Measurements from ENCODE around the gene TBC1D1.

Gene TBC1D1

DNA sequence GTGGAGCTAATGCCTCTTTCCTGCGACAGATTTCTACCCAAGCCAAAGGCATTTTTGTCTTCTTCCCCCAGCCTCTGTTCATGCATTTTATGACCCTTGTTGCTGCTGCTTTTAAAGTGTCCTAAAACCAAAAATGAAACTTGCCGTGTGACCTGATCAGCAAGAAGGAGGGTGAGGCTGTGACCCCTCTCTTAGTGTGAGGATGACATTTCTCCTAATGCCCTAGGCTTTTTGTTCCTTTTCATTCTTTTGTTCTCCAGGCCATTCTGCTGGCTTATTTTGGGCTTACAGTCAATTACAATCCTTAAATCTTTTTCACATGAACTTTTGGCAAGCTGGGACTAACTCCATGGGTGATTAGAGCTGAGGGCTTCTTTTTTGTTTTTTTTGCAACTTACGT, 103.7 kb downstream of the TBC1D1 start:
- no peak for DNase-seq (ENCODE audit: low read depth)

GRCh38 chr4:37995299-37995821, 104.5 kb downstream of the TBC1D1 start:
- no peak for DNase-seq (ENCODE audit: low read depth)

DNA sequence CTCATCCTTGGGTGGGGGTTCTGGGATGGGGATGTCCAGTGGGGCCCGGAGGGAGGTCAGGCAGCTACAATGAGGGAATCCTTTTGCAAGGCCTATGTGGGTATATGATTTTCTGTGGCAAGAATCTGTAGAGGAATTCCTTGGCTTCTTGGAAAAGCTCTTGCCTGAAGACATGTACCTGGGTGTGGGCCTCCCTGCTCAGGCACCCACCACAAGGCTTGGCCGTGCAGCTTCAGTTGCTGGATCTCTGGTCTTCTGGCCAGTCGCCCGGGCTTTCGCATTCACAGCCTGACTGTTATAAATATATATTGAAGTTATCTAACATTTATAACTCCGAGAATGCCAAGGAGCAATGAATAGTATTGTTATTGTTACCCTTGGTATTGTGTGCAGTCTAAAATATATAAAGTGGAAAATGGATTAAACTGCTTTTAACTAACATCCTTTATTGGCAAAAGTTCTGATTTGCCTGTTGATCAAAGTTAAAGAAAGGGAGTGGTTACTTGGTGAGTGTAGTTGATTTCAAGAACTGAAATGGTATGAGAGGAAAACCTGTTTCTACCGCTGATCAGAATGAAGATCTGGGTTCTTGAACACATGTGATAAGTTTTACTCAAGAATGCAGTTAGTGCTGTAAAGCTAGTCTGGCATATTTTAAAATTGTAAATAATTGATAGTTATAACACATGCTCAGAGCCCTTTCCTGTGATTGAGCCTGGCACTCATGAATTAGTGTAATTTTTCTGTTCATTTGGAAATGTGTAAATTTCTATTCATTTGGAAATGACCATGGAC, 105.3 kb downstream of the TBC1D1 start:
- DNase-seq (ENCODE audit: low read depth), result no peak

DNA sequence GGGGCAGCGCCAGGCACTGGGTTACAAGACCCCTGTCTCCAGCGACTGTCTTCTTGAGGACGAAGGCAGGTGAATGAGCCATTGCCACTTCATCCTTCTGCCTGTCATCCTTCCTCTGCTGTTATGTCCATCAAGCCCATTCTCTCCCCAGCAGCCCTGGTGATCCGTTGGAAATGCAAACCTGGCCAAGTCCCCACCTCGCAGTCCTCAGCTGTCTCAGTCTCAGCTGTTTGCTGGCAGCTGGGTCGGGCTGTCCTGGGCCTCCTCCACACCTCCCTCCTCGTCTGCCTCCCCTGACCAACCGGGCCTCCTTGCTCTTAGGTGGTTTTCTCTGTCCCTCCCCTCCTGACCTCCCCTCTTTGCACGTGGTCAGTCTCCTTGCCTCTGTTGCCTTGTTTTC, 107.3 kb downstream of the TBC1D1 start:
- no peak for DNase-seq (ENCODE audit: low read depth)

DNA sequence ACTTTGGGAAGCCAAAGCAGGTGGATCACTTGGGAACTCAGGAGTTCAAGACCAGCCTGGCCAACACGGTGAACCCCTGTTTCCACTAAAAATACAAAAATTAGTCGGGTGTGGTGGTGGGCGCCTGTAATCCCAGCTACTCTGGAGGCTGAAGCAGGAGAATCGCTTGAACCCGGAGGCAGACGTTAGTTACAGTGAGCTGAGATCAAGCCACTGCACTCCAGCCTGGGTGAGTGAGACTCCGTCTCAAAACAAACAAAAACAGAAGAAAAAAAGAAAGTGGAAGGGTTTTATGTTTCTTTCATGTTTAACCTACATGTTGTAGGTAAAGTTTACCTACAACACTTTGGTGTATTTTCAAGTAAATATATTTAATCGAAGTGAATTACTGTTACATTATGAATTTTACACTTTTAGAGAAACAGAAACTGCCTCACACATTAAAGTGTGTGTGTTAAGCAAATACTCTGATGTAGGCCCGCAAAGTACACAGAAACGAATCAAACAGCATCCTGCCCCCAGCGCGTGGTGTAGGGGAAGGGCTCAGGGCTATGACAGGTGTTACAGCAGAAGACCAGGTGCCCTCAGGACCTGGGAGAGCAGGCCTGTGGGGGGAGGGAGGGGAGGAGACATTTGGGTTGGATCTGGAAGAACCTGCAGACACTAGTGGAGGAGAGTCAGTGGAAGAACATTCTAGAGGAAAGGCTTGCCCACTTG, 108.3 kb downstream of the TBC1D1 start:
- no peak for DNase-seq (ENCODE audit: low read depth)

DNA sequence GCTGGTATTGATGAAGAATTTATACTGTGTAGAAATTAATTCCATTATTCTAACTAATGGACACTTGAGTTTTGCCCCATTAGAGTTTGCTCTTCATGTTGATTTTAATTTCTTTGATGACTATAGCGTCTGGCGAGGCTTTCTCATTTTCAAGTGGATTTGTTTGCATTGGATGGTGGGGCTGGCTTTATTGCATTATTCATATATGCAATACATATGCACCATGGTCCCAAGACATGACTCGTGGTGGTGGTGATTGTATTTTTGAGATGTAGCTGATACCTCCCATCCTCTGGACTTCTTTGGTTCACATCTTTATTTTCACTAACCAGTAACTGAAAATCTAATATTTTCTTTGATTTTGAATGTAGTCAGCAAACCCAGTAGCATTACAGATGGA, 109.1 kb downstream of the TBC1D1 start:
- DNase-seq (ENCODE audit: low read depth), result no peak

GRCh38 chr4:38001927-38002326, 111.0 kb downstream of the TBC1D1 start:
- no peak for DNase-seq (ENCODE audit: low read depth)

DNA sequence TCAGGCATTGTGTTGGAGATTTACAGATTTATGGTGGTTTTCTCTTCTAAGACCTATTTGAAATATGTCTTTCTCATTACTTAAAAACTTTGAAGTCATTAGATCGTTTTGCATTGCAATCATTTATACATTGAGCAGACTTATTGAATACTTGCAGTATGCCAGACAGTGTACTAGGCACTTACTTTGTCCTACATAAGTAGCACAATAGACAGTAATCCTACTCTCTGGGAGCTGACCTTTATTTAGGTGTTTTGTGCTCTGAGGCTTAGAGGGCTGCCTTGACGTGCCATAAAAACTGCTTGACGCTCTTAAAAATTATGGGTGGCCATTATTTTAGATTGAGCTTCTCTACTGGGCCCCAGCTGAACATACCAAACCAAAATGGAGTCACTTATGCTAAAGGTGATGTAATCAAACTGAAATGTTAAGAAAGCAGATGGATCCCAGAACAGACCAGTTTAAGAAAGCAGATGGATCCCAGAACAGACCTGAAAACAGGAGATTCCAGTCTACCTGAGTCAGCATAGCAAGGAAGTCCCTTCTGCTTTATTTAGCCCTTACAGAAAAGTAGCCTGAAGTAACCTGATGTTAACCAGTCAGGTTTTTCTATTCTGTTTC, 111.7 kb downstream of the TBC1D1 start:
- no peak for DNase-seq (ENCODE audit: low read depth)

DNA sequence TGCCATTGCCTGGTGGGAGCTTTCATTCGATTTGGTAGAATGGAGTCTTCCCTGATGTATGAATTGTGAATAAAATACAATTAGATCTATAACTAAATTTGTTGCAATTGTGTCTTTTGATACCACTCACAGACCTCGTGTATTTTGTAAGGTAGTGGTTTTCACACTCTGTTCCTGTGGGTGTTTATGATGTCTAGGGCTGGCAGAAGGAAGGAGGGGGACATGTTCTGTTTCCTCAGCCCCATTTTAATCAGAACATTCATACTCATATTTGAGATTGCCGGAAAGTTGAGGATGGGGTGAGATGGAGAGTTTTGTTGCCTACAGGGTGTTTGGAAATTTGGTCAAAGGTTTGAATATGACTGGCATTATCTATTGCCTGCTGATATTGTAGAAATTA, 112.2 kb downstream of the TBC1D1 start:
- DNase-seq (ENCODE audit: low read depth), result no peak

GRCh38 chr4:38003628-38004027, 112.7 kb downstream of the TBC1D1 start:
- DNase-seq (ENCODE audit: low read depth), result no peak

- no peak for DNase-seq (ENCODE audit: low read depth)
Measured at GRCh38 chr4:38004062-38004461, 113.2 kb downstream of the TBC1D1 start.

- DNase-seq (ENCODE audit: low read depth), result no peak
Measured at GRCh38 chr4:38004887-38005286, 114.0 kb downstream of the TBC1D1 start.

GRCh38 chr4:38005637-38006036, 114.8 kb downstream of the TBC1D1 start:
- DNase-seq (ENCODE audit: low read depth), result no peak

- DNase-seq (ENCODE audit: low read depth), result no peak
Measured at GRCh38 chr4:38007645-38008044, 116.8 kb downstream of the TBC1D1 start.

- no peak for DNase-seq (ENCODE audit: low read depth)
Measured at GRCh38 chr4:38008571-38009021, 117.7 kb downstream of the TBC1D1 start.

GRCh38 chr4:38009421-38009820, 118.5 kb downstream of the TBC1D1 start:
- no peak for DNase-seq (ENCODE audit: low read depth)

DNA sequence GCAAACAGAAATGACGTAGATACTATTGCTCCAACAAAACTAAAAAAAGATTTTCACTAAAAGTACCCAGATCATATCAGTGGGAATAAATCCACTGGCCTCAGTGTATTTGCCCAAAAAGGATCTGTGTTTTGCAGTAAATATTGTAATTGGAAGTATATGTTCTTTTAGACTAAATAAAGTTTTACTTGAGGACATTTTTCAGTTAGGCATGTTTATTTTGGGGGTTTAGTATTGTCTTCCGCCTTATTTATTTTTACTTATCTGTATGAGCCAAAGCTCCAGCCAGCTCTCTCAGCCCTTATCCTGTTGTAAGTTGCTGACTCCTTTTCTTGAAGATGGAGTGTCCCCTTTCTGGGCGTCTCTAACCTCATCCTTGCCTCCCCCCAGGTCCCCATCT, 119.1 kb downstream of the TBC1D1 start:
- DNase-seq (ENCODE audit: low read depth), result no peak

DNA sequence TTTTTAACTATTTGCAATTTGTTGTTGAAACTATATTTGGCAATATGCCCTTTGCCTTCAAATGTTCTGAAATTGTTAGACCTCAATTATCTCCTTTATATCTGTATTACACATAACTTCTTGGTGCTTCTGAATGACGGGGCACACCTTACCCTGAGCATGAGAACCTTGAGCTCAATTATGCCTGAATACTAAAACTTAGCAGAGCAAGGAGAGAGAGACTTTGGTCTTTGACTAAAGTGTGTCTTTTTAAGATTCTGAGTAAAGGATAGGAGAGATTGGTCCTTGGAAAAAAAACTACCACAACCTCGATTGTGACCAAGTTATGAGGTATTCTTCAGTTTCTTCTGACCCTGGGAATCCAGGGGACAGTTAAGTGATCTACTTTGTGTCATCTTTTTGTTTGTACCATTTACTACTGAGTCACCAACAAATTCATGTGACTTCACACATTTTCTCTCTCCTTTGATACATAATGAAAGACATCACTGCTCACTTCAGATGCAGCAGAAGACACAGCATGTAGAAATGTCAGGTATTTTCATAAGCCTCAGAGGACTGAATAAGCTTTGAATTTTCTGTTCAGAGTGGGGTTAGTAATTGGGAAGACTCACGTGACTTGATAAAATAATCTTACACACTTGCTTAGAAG, 120.8 kb downstream of the TBC1D1 start:
- DNase-seq (ENCODE audit: low read depth), result no peak

DNA sequence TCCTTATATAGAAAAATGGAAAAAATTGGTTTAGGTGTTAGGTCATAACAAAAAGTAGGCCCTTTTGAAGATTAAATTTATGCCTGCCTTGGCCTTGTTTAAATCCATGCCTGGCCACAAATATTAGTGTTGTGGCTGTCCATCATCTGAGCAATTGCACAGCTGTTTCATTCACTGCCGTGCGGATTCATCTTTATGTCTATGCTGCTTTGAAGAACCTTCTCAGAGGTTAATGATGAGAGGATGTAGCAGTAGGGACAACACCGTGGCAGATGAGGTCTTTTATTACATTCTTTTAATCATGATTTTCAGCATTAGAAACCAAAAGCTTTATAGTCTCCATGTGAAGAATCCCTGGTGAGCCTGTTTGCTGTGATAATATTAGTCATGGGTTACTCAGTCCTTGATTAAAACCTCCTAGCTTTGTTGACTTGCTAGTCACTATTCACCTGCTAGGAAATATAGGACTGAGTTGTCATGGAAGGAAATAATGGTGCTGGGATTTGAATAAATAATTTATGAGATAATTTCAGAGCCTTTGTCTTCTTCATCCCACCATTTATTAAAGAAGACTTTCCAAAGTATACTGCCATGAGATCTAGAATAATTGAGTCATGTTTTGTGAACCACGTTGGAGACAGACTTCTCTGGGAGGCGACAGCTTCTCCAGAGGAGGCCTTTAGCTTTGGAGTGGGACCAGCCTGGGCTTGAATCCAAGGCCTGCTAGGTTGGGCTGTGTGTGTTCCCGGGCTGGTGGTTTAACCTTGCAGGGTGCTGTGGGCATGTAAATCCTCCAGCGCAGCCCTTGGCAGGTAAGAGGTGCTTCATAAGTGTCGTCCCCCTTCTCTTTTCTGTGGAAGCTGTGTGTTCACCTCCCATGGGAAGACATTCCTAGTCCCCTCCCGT, 122.8 kb downstream of the TBC1D1 start:
- DNase-seq (ENCODE audit: low read depth), result no peak

DNA sequence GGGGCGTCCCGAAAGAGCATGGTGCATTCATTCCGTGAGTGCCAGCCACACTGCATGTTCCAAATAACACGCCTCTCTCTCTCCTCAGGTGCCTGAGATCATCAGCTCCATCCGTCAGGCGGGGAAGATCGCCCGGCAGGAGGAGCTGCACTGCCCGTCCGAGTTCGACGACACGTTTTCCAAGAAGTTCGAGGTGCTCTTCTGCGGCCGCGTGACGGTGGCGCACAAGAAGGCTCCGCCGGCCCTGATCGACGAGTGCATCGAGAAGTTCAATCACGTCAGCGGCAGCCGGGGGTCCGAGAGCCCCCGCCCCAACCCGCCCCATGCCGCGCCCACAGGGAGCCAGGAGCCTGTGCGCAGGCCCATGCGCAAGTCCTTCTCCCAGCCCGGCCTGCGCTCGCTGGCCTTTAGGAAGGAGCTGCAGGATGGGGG, 123.6 kb downstream of the TBC1D1 start:
- no peak for DNase-seq (ENCODE audit: low read depth)

DNA sequence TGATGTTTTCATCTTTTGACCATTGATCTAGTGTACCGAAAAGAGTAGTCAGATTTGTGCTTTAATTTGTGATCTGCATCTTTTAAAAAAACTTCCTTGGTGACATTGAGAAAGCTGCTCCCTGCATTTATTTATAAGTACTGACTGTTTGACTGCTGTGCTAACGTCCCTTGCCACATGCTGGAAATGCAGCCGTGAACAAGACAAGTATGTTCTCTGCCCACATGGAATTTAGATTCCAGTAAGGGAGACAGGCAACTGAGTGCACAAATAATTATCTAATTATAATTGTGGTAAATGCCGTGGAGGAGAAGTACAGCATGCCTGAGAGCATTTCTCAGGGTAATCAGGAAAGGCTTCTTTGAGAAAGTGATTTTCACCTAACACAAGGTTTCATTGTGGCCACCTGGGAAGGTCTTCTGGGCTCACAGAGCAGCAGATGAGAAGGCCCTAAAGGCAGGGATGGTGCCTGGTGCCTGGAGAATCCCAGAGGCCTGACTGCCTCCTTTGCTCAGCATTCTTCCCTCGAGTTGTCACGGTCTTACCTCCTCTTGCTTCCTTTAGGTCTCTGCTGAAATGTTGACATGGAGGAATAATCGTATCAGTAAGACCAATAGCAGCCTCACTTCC, 125.1 kb downstream of the TBC1D1 start:
- DNase-seq (ENCODE audit: low read depth), result no peak

Measured in CMK (cell line).